Activated T-helper 2 cell treated with anti-CD3 and anti-CD28 coated beads, Interferon-gamma antibody, Interleukin-2, Interleukin-4, amounts not matched to agents 10 μg/mL and 5 μg/mL and 100 μg/mL, durations not matched to agents 14 hours and 24 hours and 36 hours (primary cell): Measurements from ENCODE around the gene DNAH10. TPM values are rescaled to one million over a fixed set of nuclear protein-coding genes. Genes with fewer than 3 reads are reported as not detected.

Source experiments
- DNase-seq: peaks from one replicate; pipeline ENCODE4 v3.0.0; 2021; ENCODE audit warnings: low spot score
- H3K27ac Mint-ChIP-seq: one replicate; pipeline ENCODE4 v1.8.0; 2021; ENCODE audit warnings: mixed read lengths
- H3K27me3 Mint-ChIP-seq: one replicate; pipeline ENCODE4 v1.8.0; 2021; ENCODE audit warnings: low read depth, mixed read lengths
- H3K36me3 Mint-ChIP-seq: one replicate; pipeline ENCODE4 v1.8.0; 2021; ENCODE audit warnings: low read depth, mixed read lengths
- H3K4me1 Mint-ChIP-seq: one replicate; pipeline ENCODE4 v1.8.0; 2021; ENCODE audit warnings: low read depth, mixed read lengths
- H3K4me3 Mint-ChIP-seq: one replicate; pipeline ENCODE4 v1.8.0; 2021; ENCODE audit warnings: low read depth, mild to moderate bottlenecking, moderate library complexity, mixed read lengths
- H3K9me3 Mint-ChIP-seq: one replicate; pipeline ENCODE4 v1.8.0; 2021; ENCODE audit warnings: mixed read lengths
- intact Hi-C: fragments of 100-400 bp; cut with micrococcal nuclease; formaldehyde crosslinking; loops from one replicate; pipeline ENCODE4 v1.15.1; 2023
- total RNA-seq: library from RNA; stranded (reverse); gene quantifications from 2 replicates; pipeline ENCODE4 v1.2.3, GENCODE V29; 2022

The DNAH10 gene
- total RNA-seq, 1 donor from 2014 or later: 0.25 TPM

DNA sequence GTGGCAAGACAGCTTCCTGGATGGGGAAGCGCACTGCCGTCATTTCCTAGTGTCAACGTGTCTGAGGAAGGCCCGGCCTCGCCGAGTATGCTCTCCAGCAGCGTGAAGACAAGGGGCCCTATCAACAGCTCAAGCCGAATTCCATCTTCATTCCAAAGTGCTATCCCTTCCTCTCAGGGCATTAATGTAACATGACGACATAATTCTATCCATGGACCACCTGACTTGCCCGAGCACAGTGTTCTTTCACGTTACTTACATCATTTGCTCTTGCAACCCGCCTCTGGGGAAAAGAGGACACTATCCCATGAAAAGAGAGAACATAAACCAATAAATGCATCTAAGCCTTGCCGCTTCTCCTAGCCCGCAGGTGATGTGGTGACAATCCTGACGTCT is 187.7 kb downstream of the DNAH10 start:
- intact Hi-C loops: no loop called here
- Mint-ChIP-seq H3K27me3 (no peaks in the 10 kb centered on the region), H3K36me3 (no peaks in the 10 kb centered on the region), H3K4me3 (no peak overlapping the region), H3K27ac (no peak overlapping the region), H3K4me1 (no peaks in the 10 kb centered on the region), H3K9me3 (no peaks in the 10 kb centered on the region)
- no peak for DNase-seq

DNA sequence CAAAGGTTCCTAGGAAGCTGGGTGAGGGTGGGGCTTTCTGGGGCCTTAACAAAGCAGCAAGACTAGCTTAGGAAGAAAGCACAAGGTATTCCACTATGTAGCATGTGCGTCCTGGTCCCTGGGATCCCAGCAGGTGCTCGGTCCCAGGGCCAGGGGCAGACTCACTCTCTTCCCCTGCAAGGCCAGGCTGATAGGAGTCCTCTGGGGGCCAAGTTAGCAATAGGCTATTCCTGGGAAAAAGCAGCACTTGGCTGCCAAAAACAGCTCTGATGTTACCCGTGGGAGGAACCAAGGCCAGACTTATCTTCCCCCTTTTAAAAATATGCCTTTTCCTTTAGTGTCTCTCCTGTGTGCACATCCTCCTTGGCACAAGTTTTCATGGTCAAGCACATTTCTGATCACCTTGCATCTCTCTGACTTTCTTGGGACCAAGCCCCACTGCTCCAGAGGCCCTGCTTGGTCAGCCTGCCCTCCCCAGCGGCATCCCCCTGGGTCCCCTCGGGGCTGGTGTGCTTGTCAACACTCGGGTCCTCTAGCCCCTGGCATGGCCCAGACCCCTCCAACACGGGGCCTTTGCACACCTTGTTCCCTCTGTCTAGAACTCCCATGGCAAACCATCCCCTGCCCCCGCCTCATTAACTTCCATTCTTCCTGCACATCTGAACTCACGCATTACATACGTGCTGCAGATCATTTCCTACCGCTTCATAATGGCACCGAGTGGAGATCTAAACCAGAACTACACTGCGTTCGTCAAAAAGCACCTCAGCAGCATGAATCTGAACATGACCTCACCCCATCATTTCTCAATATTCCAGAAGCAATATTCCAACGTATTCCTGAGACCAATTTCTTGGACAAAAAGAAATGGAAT is 188.6 kb downstream of the DNAH10 start:
- Mint-ChIP-seq H3K4me1 (no peaks in the 10 kb centered on the region), H3K4me3 (no peak overlapping the region), H3K27ac (no peak overlapping the region), H3K9me3 (no peaks in the 10 kb centered on the region), H3K36me3 (no peaks in the 10 kb centered on the region), H3K27me3 (no peaks in the 10 kb centered on the region)
- DNase-seq: no peak
- intact Hi-C loops: no loop called here

GRCh38 chr12:123951467-123951866 is 189.4 kb downstream of the DNAH10 start:
- no peak for DNase-seq
- Mint-ChIP-seq H3K9me3 (no peaks in the 10 kb centered on the region), H3K27me3 (no peaks in the 10 kb centered on the region), H3K4me1 (no peaks in the 10 kb centered on the region), H3K4me3 (no peak overlapping the region), H3K36me3 (no peaks in the 10 kb centered on the region), H3K27ac (no peak overlapping the region)
- intact Hi-C loops: no loop called here

DNA sequence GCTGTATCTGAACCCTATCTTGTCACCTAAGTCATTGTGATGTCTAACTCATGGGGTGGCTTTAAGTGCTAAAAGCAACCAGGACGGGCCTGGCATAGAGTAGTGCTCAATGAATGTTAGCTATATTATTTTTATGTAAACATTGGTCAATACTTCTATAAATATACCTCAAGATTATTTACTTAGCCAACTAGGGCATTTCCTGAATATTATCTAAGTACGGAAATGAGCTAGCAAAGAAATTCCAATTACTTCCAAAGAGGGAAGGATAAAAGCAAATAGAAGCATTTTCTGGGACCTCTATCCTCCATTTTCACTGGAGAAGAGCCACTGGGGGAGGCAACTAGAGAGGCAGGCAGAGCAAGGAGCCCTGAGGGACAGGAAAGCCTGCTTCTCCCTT is 189.9 kb downstream of the DNAH10 start:
- no peaks in the 10 kb centered on the region for H3K9me3 Mint-ChIP-seq
- no peaks in the 10 kb centered on the region for H3K36me3 Mint-ChIP-seq
- intact Hi-C loops: no loop called here
- no peaks in the 10 kb centered on the region for H3K4me1 Mint-ChIP-seq
- H3K27ac Mint-ChIP-seq: no peak overlapping the region
- H3K4me3 Mint-ChIP-seq: no peak overlapping the region
- H3K27me3 Mint-ChIP-seq: no peaks in the 10 kb centered on the region
- DNase-seq: no peak

DNA sequence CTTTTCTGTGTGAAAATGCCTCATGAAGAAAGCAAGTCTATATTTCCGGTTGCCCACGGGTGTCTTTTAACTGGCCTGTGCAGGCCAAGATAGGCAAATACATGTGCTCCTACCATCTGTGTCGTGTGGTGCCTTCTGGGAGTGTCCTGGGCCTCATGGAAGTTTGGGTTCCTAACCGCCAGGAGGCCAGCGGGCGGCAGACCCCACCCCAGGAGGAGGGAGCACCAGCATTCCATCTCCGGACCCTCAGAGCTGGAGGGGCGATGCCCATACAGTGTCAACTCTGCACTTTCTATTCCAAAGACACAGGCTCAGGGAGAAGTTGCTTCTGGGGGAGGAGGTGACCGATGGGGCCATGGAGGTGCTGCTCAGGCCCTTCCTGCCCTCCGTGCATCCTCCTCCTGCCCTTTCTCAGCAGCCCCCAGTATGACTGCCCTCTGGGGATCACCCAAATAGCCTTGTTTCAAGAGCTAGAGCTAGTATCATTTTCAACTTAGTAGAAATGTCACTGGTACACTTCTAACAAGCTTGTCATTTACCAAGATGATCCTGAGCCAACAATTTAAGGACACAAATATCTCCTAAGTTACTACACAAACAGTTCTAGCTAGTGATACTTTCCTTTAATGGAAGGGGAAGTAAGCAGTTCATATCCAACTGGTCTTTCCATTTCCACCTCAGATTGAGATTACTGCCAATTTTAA is 192.7 kb downstream of the DNAH10 start:
- no peak overlapping the region for H3K4me3 Mint-ChIP-seq
- intact Hi-C loops: no loop called here
- H3K9me3 Mint-ChIP-seq: no peaks in the 10 kb centered on the region
- DNase-seq: no peak
- H3K27me3 Mint-ChIP-seq: no peaks in the 10 kb centered on the region
- H3K36me3 Mint-ChIP-seq: no peaks in the 10 kb centered on the region
- H3K27ac Mint-ChIP-seq: no peak overlapping the region
- H3K4me1 Mint-ChIP-seq: no peaks in the 10 kb centered on the region

DNA sequence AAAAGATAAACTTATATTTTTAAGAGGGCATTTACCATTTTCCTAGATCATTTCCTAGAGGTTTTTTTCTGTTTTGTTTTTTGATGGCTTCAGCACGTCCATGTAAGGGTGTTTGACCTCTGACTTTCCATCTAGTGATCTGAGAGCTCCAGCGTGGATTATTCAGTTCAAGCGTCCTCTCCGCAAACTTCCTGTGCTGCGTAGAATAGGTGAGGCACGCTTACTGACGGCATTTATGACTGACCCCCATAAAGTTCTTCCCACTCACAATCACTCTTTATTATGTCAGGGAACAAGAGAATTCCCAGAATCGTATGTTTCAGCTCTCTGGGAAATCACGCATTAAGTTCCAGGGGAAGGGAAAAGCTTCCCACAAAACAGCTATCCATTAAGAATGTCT is 194.1 kb downstream of the DNAH10 start:
- no peaks in the 10 kb centered on the region for H3K27me3 Mint-ChIP-seq
- H3K4me3 Mint-ChIP-seq: no peak overlapping the region

GRCh38 chr12:123957196-123957595 is 195.1 kb downstream of the DNAH10 start:
- Mint-ChIP-seq H3K4me1 (no peaks in the 10 kb centered on the region), H3K27me3 (no peaks in the 10 kb centered on the region), H3K9me3 (no peaks in the 10 kb centered on the region), H3K4me3 (no peak overlapping the region), H3K27ac (no peak overlapping the region), H3K36me3 (no peaks in the 10 kb centered on the region)
- no peak for DNase-seq
- intact Hi-C loops: no loop called here

More for the DNA sequence above, 194.1 kb downstream of the DNAH10 start:
- DNase-seq: peak; percentile 2
- intact Hi-C loops: no loop called here
- no peaks in the 10 kb centered on the region for H3K9me3 Mint-ChIP-seq
- H3K4me1 Mint-ChIP-seq: no peaks in the 10 kb centered on the region
- H3K36me3 Mint-ChIP-seq: no peaks in the 10 kb centered on the region
- H3K27ac Mint-ChIP-seq: no peak overlapping the region

GRCh38 chr12:123958462-123958861 is 196.4 kb downstream of the DNAH10 start:
- Mint-ChIP-seq H3K4me3 (no peak overlapping the region), H3K9me3 (no peaks in the 10 kb centered on the region), H3K27ac (no peak overlapping the region), H3K4me1 (no peaks in the 10 kb centered on the region), H3K27me3 (no peaks in the 10 kb centered on the region), H3K36me3 (no peaks in the 10 kb centered on the region)
- intact Hi-C loops: no loop called here
- DNase-seq: no peak

GRCh38 chr12:123958876-123959275 is 196.8 kb downstream of the DNAH10 start:
- H3K4me3 Mint-ChIP-seq: no peak overlapping the region
- H3K27ac Mint-ChIP-seq: no peak overlapping the region
- no peaks in the 10 kb centered on the region for H3K27me3 Mint-ChIP-seq
- no peaks in the 10 kb centered on the region for H3K4me1 Mint-ChIP-seq
- DNase-seq: no peak
- no peaks in the 10 kb centered on the region for H3K9me3 Mint-ChIP-seq
- intact Hi-C loops: no loop called here
- H3K36me3 Mint-ChIP-seq: no peaks in the 10 kb centered on the region

DNA sequence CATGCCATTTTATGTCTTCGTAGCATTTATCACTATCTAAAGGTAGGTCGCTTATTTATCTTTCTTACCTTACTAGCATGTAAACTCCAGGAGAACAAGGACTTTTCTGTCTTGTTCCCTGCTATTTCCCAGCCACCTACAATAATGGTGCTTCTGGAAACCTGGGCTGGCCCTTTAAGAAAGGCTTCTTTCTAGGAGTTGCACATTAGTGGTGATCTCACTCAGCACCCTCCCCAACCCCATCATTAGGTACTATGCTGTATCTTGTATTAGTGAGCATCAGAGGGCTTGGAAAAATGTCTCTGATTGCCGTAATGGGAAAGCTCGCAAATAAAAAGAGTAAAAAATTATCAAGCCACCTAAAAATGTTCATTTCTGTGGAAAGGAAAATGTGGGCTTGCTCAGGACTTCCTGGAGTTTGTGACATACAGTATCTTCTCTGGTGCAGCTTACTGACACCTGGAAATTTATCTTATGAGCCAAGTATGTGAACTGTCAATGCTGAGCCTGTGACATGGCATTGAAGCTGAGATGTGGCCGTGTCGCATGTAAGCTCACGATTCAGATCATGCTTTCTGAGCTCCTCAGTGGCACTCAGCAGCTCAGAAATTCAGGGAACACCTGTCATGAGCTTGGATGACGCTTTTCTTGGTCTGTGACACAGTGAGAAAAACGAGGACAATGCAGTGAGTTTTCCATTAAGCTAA is 198.1 kb downstream of the DNAH10 start:
- no peak for DNase-seq
- H3K27me3 Mint-ChIP-seq: no peaks in the 10 kb centered on the region
- no peaks in the 10 kb centered on the region for H3K4me1 Mint-ChIP-seq
- no peaks in the 10 kb centered on the region for H3K9me3 Mint-ChIP-seq
- intact Hi-C loops: no loop called here
- H3K4me3 Mint-ChIP-seq: no peak overlapping the region
- H3K27ac Mint-ChIP-seq: no peak overlapping the region
- no peaks in the 10 kb centered on the region for H3K36me3 Mint-ChIP-seq

- DNase-seq: no peak
- intact Hi-C loops: no loop called here
- Mint-ChIP-seq H3K27ac (no peak overlapping the region), H3K4me3 (no peak overlapping the region), H3K4me1 (no peaks in the 10 kb centered on the region), H3K9me3 (no peaks in the 10 kb centered on the region), H3K27me3 (no peaks in the 10 kb centered on the region), H3K36me3 (no peaks in the 10 kb centered on the region)
These were observed 198.8 kb downstream of the DNAH10 start for GRCh38 chr12:123960856-123961255.

DNA sequence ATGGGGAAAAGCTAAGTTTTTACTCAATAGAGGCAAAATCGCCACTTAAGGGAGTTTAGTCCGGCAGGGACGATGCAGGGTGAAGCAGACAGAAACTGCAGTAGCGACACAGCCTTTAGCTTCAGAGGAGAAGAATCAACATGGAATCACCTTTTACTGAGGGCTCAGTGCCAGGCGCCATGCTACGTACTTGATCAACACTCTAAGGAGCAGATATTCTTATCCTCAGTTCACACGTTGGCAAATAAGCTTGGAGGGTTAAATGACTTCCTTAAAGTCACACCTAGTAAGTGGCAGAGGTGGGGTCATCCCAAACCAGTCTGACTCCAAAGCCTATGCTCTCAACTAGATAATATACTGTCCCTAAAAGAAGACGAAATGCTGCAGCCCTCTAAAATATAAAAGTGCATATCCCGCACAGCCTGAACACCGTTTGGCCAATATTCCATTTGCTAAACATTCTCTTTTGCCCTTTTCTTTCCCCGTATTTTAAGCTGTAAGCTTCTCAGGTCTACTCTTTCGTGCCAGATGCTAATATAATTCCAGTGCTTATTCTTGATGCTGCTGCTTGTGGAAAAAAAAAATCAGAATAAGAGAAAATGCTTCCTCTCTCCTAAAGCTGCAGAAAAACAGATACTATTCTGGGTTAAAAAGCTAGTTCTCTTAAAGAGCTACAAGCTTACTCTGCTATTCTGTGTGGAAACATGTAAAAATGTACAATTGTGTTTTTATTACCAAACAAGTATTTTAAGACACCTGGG is 199.7 kb downstream of the DNAH10 start:
- Mint-ChIP-seq H3K4me3 (no peak overlapping the region), H3K27me3 (no peaks in the 10 kb centered on the region), H3K27ac (no peak overlapping the region), H3K4me1 (no peaks in the 10 kb centered on the region), H3K36me3 (no peaks in the 10 kb centered on the region), H3K9me3 (no peaks in the 10 kb centered on the region)
- DNase-seq: no peak
- intact Hi-C loops: no loop called here
